Type B pancreatic cell (in vitro differentiated cells): ENCODE data around the gene LIPG. TPM values are rescaled to one million over a fixed set of nuclear protein-coding genes. Genes with fewer than 3 reads are reported as not detected.

Experiments
- DNase-seq: peaks from one replicate; pipeline ENCODE4 v3.0.0; 2021; ENCODE audit warnings: mixed read lengths; ENCODE audit not compliant: unreplicated experiment; ENCODE audit errors: extremely low spot score
- H3K27ac Mint-ChIP-seq: 2 replicates; pipeline ENCODE4 v1.8.0; 2021; ENCODE audit warnings: mild to moderate bottlenecking, mixed read lengths
- H3K27me3 Mint-ChIP-seq: 2 replicates; pipeline ENCODE4 v1.8.0; 2021; ENCODE audit warnings: mixed read lengths
- H3K36me3 Mint-ChIP-seq: 2 replicates; pipeline ENCODE4 v1.8.0; 2021; ENCODE audit warnings: mixed read lengths
- H3K4me1 Mint-ChIP-seq: one replicate; pipeline ENCODE4 v1.8.0; 2021; ENCODE audit warnings: mixed read lengths; ENCODE audit not compliant: unreplicated experiment
- H3K4me3 Mint-ChIP-seq: 2 replicates; pipeline ENCODE4 v1.8.0; 2021; ENCODE audit warnings: mild to moderate bottlenecking, mixed read lengths
- H3K9me3 Mint-ChIP-seq: 2 replicates; pipeline ENCODE4 v1.8.0; 2021; ENCODE audit warnings: mixed read lengths
- CTCF ChIP-seq: fragments of 200-600 bp; sonication (generic); conservative IDR thresholded peaks from 2 replicates; pipeline ENCODE4 v1.5.0; 2021; ENCODE audit warnings: antibody characterized with exemption, mild to moderate bottlenecking
- total RNA-seq: library from RNA; stranded (reverse); gene quantifications from 2 replicates; pipeline ENCODE4 v1.2.1, GENCODE V29; 2021; ENCODE audit warnings: low replicate concordance

The LIPG gene
- total RNA-seq, 1 donor from 2014 or later = 16.9 TPM

- peaks cover 6% of the 10 kb centered on the region for H3K9me3 Mint-ChIP-seq
- peak; percentile 69 for TF ChIP-seq CTCF
- DNase-seq = no peak
- H3K4me3 Mint-ChIP-seq = no peak overlapping the region
- H3K27me3 Mint-ChIP-seq = peaks cover 14% of the 10 kb centered on the region
- no peaks in the 10 kb centered on the region for H3K36me3 Mint-ChIP-seq
- H3K4me1 Mint-ChIP-seq = peaks cover 14% of the 10 kb centered on the region
- H3K27ac Mint-ChIP-seq = peak overlapping the region; percentile 10
Observed at GRCh38 chr18:49628881-49629795, 67.3 kb downstream of the LIPG start.

- TF ChIP-seq CTCF = no peak
Observed at GRCh38 chr18:49630246-49630699, 68.4 kb downstream of the LIPG start.

GRCh38 chr18:49631146-49631866 is 69.4 kb downstream of the LIPG start:
- H3K9me3 Mint-ChIP-seq = peaks cover 6% of the 10 kb centered on the region
- H3K27ac Mint-ChIP-seq = no peak overlapping the region
- H3K36me3 Mint-ChIP-seq = no peaks in the 10 kb centered on the region
- TF ChIP-seq CTCF = no peak
- no peak overlapping the region for H3K4me3 Mint-ChIP-seq
- peaks cover 14% of the 10 kb centered on the region for H3K27me3 Mint-ChIP-seq
- peaks cover 10% of the 10 kb centered on the region for H3K4me1 Mint-ChIP-seq
- peak; percentile 50 for DNase-seq

More at GRCh38 chr18:49630246-49630699, 68.4 kb downstream of the LIPG start:
- H3K36me3 Mint-ChIP-seq = no peaks in the 10 kb centered on the region
- no peak for DNase-seq
- H3K4me3 Mint-ChIP-seq = no peak overlapping the region
- H3K27ac Mint-ChIP-seq = no peak overlapping the region
- peaks cover 14% of the 10 kb centered on the region for H3K27me3 Mint-ChIP-seq
- H3K4me1 Mint-ChIP-seq = peaks cover 10% of the 10 kb centered on the region
- peaks cover 6% of the 10 kb centered on the region for H3K9me3 Mint-ChIP-seq

GRCh38 chr18:49632588-49632987 is 70.7 kb downstream of the LIPG start:
- H3K27ac Mint-ChIP-seq = no peak overlapping the region
- peaks cover 10% of the 10 kb centered on the region for H3K4me1 Mint-ChIP-seq
- no peak for TF ChIP-seq CTCF

GRCh38 chr18:49638209-49638785 is 76.4 kb downstream of the LIPG start:
- H3K27ac Mint-ChIP-seq = no peak overlapping the region
- H3K4me1 Mint-ChIP-seq = peaks cover 5% of the 10 kb centered on the region
- DNase-seq = no peak
- no peak for TF ChIP-seq CTCF
- no peak overlapping the region for H3K4me3 Mint-ChIP-seq
- peaks cover under 1% of the 10 kb centered on the region for H3K27me3 Mint-ChIP-seq
- peaks cover 5% of the 10 kb centered on the region for H3K9me3 Mint-ChIP-seq
- no peaks in the 10 kb centered on the region for H3K36me3 Mint-ChIP-seq

More at GRCh38 chr18:49632588-49632987, 70.7 kb downstream of the LIPG start:
- Mint-ChIP-seq H3K4me3 (no peak overlapping the region), H3K9me3 (peaks cover 9% of the 10 kb centered on the region), H3K36me3 (no peaks in the 10 kb centered on the region), H3K27me3 (peaks cover 14% of the 10 kb centered on the region)
- no peak for DNase-seq
